GM23338 (cell line): ENCODE measurements around the gene CD74. TPM values are rescaled to one million over a fixed set of nuclear protein-coding genes. Genes with fewer than 3 reads are reported as not detected.

Source experiments
- ATAC-seq: fragments of 200-7000 bp; cut with Tn5 transposase; 3 replicates; pipeline ENCODE4 v1.9.1; 2020
- DNase-seq: peaks from one replicate; pipeline ENCODE4 v3.0.0-alpha.2; 2015; ENCODE audit warnings: low spot score
- H2AFZ ChIP-seq: fragments of 200-600 bp; sonication (generic); 2 replicates; pipeline ENCODE4 v1.8.0; 2016; ENCODE audit warnings: antibody characterized with exemption, mild to moderate bottlenecking, moderate library complexity
- H3F3A ChIP-seq: fragments of 200-600 bp; sonication (generic); replicated peaks from 2 replicates; pipeline ENCODE4 v1.8.0; 2017; ENCODE audit warnings: antibody characterized with exemption, mixed run types, low read depth
- H3K27ac ChIP-seq: fragments of 200-600 bp; sonication (generic); 2 replicates; pipeline ENCODE4 v1.6.1; 2016; ENCODE audit warnings: low read depth
- H3K27me3 ChIP-seq: fragments of 200-600 bp; sonication (generic); 2 replicates; pipeline ENCODE4 v1.8.0; 2016; ENCODE audit warnings: mild to moderate bottlenecking, mixed run types, moderate library complexity; ENCODE audit not compliant: insufficient read depth
- H3K36me3 ChIP-seq: fragments of 200-600 bp; sonication (generic); 2 replicates; pipeline ENCODE4 v1.8.0; 2016; ENCODE audit warnings: mild to moderate bottlenecking; ENCODE audit not compliant: insufficient read depth
- H3K4me1 ChIP-seq: fragments of 200-600 bp; sonication (generic); 2 replicates; pipeline ENCODE4 v1.8.0; 2016; ENCODE audit warnings: mild to moderate bottlenecking, moderate library complexity; ENCODE audit not compliant: insufficient read depth
- H3K4me2 ChIP-seq: fragments of 200-600 bp; sonication (generic); 2 replicates; pipeline ENCODE4 v1.7.1; 2017; ENCODE audit warnings: mixed run types
- H3K4me3 ChIP-seq: fragments of 200-600 bp; sonication (generic); 2 replicates; pipeline ENCODE4 v1.6.1; 2016; ENCODE audit warnings: mixed run types
- H3K79me2 ChIP-seq: fragments of 200-600 bp; sonication (generic); replicated peaks from 2 replicates; pipeline ENCODE4 v1.8.0; 2017; ENCODE audit warnings: mild to moderate bottlenecking; ENCODE audit not compliant: insufficient read depth
- H3K9me2 ChIP-seq: fragments of 200-600 bp; sonication (generic); 2 replicates; pipeline ENCODE4 v1.8.0; 2017; ENCODE audit not compliant: insufficient read depth
- H4K20me1 ChIP-seq: fragments of 200-600 bp; sonication (generic); replicated peaks from 2 replicates; pipeline ENCODE4 v1.8.0; 2017; ENCODE audit warnings: mild to moderate bottlenecking; ENCODE audit not compliant: insufficient read depth
- H3K27ac Mint-ChIP-seq: 2 replicates; pipeline ENCODE4 v1.8.0; 2020; ENCODE audit warnings: inconsistent platforms, mild to moderate bottlenecking, moderate library complexity, mixed read lengths
- H3K27me3 Mint-ChIP-seq: 3 replicates; pipeline ENCODE4 v1.8.0; 2022; ENCODE audit warnings: low read depth, mild to moderate bottlenecking, moderate library complexity, mixed read lengths, inconsistent platforms; ENCODE audit not compliant: insufficient read depth, poor library complexity
- H3K36me3 Mint-ChIP-seq: 3 replicates; pipeline ENCODE4 v1.8.0; 2021; ENCODE audit warnings: low read depth, mild to moderate bottlenecking, inconsistent platforms, moderate library complexity, mixed read lengths
- H3K4me1 Mint-ChIP-seq: 3 replicates; pipeline ENCODE4 v1.8.0; 2020; ENCODE audit warnings: mild to moderate bottlenecking, inconsistent platforms, mixed read lengths
- H3K4me3 Mint-ChIP-seq: 3 replicates; pipeline ENCODE4 v1.8.0; 2021; ENCODE audit warnings: moderate library complexity, mild to moderate bottlenecking, inconsistent platforms, mixed read lengths
- H3K9me3 Mint-ChIP-seq: 3 replicates; pipeline ENCODE4 v1.8.0; 2020; ENCODE audit warnings: moderate library complexity, mild to moderate bottlenecking, inconsistent platforms, mixed read lengths
- CREB1 ChIP-seq: fragments of 250-450 bp; sonication (Bioruptor Pico); IDR thresholded peaks from 2 replicates; pipeline ENCODE4 v1.5.0; 2020; ENCODE audit warnings: low read depth, mild to moderate bottlenecking, moderate library complexity
- CTCF ChIP-seq, 2 experiments: fragments of 200-600 bp in 1 of 2; sonication (generic) in 1 of 2; conservative IDR thresholded peaks; 2 replicates each; pipeline versions ENCODE4 v1.5.1 to v1.6.1; 2016 to 2017; ENCODE audit warnings: antibody characterized with exemption in 2 of 2, low read depth in 2 of 2, mild to moderate bottlenecking in 2 of 2, moderate library complexity in 1 of 2
- EZH2phosphoT487 ChIP-seq: fragments of 200-600 bp; sonication (generic); IDR thresholded peaks from one replicate; pipeline ENCODE4 v1.8.1; 2018; ENCODE audit warnings: antibody characterized with exemption; ENCODE audit not compliant: unreplicated experiment
- NANOG ChIP-seq: IDR thresholded peaks from 2 replicates; pipeline ENCODE4 v1.6.1; 2016; ENCODE audit warnings: antibody characterized with exemption, borderline replicate concordance
- ZNF462 ChIP-seq: fragments of 250-450 bp; sonication (Bioruptor Pico); IDR thresholded peaks from 2 replicates; pipeline ENCODE4 v1.5.0; 2020; ENCODE audit warnings: mild to moderate bottlenecking, moderate library complexity
- polyA plus RNA-seq: library from polyadenylated mRNA; unstranded; fragments of >200 nt; fragmentation: Nextera tagmentation; extraction: Ambion mirVana; gene quantifications from 2 replicates; pipeline ENCODE4 v1.2.1, GENCODE V29; 2016
- total RNA-seq: library from RNA; depleted of rRNA; stranded (reverse); fragments of >200 nt; shearing (Covaris generic); gene quantifications from 2 replicates; pipeline ENCODE4 v1.2.3, GENCODE V29; 2014

CD74 gene
- total and polyA plus RNA-seq, 2 experiments from 2014 or later, result 49.8 to 98.4 TPM

GRCh38 chr5:150434464-150434863 is 21.8 kb upstream of the CD74 start:
- TF ChIP-seq CTCF (conservative IDR thresholded peaks at IDR 0.05; ENCODE audit: low read depth in 2 of 2) (no peak), EZH2phosphoT487 (no peak), CREB1 (CRISPR knock-in tag) (no peak), NANOG (no peak), ZNF462 (no peak)
- Histone ChIP-seq H3K9me2 (no peaks in the 10 kb centered on the region), H3K4me3 (no peak overlapping the region), H3K4me1 (no peaks in the 10 kb centered on the region), H3K36me3 (no peaks in the 10 kb centered on the region), H3K27ac (no peak overlapping the region), H2AFZ (no peak overlapping the region), H3K79me2 (no peaks in the 10 kb centered on the region), H3F3A (no peaks in the 10 kb centered on the region), H4K20me1 (no peaks in the 10 kb centered on the region), H3K27me3 (no peaks in the 10 kb centered on the region), H3K4me2 (no peak overlapping the region)
- DNase-seq (no peak), ATAC-seq (no peak)
- H3K4me1 Mint-ChIP-seq, result peaks cover 4% of the 10 kb centered on the region; the same call in 1 of the 3 replicates
- peaks cover 15% of the 10 kb centered on the region for H3K27me3 Mint-ChIP-seq
- H3K9me3 Mint-ChIP-seq, result no peaks in the 10 kb centered on the region
- H3K4me3 Mint-ChIP-seq, result no peak overlapping the region
- H3K27ac Mint-ChIP-seq, result no peak overlapping the region
- no peaks in the 10 kb centered on the region; the same call in 2 of the 3 replicates for H3K36me3 Mint-ChIP-seq
